ENCODE measurements around the gene NGEF. TPM values are rescaled to one million over a fixed set of nuclear protein-coding genes. Genes with fewer than 3 reads are reported as not detected.

Gene NGEF
- total and polyA plus RNA-seq, 4 donors = 10.6 to 22.6 (median 10.8) TPM

DNA sequence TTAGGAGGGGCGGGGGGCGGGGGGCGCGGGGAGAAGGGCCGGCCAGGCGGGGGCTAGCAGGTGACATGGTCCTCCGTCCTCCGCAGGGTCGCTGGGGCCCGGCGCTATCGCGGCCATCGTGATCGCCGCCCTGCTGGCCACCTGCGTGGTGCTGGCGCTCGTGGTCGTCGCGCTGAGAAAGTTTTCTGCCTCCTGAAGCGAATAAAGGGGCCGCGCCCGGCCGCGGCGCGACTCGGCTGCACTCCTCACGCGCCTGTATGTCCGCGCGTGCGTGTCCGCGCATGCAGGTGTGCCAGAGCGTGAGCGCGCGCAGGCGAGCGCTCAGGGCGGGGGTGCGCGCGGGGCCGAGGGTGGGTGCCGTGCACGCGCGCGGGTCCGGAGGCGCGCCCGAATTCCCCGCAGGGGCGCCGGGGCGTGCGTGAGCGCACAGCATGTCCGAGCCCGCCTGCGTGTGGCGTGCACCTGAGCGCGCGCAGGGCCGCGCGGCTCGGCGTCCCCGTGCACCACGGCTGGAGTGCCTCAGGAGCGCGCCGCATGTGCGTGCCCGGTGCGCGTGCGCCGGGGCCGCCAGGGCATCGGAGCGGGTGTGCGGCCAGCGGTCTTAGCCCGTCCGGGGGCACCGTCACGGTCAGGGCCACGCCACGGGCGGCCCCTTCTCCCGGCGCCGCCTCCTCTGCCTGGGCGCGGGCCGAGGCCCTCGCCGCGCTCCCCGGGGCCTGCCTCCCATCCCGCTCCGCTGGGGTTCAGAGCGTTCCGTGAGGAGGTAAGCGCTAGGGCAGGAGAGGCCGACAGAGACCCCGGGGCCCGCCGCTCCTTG is 136.7 kb downstream of the NGEF start:
- Histone ChIP-seq H3K27me3 (ENCODE audit: control insufficient read depth in 4 of 4, insufficient read depth in 4 of 4, low read length in 3 of 4) (no peaks in the 10 kb centered on the region), H3K36me3 (ENCODE audit: control insufficient read depth in 4 of 4, insufficient read depth in 3 of 4, low read depth in 1 of 4, low read length in 3 of 4) (peaks cover 0 to 3% (median 1%) of the 10 kb centered on the region in 4 donors), H3K27ac (ENCODE audit: low read depth in 1 of 2, low read length in 2 of 2) (peak overlapping the region; percentile 81 to 86), H3K4me1 (ENCODE audit: control insufficient read depth in 4 of 4, insufficient read depth in 4 of 4, low read length in 3 of 4) (peaks cover 4 to 47% (median 28%) of the 10 kb centered on the region in 4 donors), H3K4me3 (ENCODE audit: low read depth in 1 of 3, low read length in 3 of 3) (peak overlapping the region; percentile 28 to 65 (median 58)), H3K9me3 (ENCODE audit: control insufficient read depth in 4 of 4, low read length in 3 of 4) (no peaks in the 10 kb centered on the region), H3K9ac (ENCODE audit: low read depth in 1 of 2, low read length in 2 of 2) (peak overlapping the region in 1 of 2 donors; percentile 38)
- WGBS = under 1% methylated on average over 119 of the region's 119 CpGs
- DNase-seq (ENCODE audit: low spot score) = no peak
- TF ChIP-seq HNF4A (conservative IDR thresholded peaks at IDR 0.05) (no peak), JUND (IDR thresholded peaks at IDR 0.05) (no peak), TAF1 (conservative IDR thresholded peaks at IDR 0.05) (no peak), RAD21 (IDR thresholded peaks at IDR 0.05) (peak in 1 of 2 donors; percentile 5)
- TF ChIP-seq, protein P1, sequence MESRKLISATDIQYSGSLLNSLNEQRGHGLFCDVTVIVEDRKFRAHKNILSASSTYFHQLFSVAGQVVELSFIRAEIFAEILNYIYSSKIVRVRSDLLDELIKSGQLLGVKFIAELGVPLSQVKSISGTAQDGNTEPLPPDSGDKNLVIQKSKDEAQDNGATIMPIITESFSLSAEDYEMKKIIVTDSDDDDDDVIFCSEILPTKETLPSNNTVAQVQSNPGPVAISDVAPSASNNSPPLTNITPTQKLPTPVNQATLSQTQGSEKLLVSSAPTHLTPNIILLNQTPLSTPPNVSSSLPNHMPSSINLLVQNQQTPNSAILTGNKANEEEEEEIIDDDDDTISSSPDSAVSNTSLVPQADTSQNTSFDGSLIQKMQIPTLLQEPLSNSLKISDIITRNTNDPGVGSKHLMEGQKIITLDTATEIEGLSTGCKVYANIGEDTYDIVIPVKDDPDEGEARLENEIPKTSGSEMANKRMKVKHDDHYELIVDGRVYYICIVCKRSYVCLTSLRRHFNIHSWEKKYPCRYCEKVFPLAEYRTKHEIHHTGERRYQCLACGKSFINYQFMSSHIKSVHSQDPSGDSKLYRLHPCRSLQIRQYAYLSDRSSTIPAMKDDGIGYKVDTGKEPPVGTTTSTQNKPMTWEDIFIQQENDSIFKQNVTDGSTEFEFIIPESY (IDR thresholded peaks at IDR 0.05) = no peak
- TF ChIP-seq, protein P2, sequence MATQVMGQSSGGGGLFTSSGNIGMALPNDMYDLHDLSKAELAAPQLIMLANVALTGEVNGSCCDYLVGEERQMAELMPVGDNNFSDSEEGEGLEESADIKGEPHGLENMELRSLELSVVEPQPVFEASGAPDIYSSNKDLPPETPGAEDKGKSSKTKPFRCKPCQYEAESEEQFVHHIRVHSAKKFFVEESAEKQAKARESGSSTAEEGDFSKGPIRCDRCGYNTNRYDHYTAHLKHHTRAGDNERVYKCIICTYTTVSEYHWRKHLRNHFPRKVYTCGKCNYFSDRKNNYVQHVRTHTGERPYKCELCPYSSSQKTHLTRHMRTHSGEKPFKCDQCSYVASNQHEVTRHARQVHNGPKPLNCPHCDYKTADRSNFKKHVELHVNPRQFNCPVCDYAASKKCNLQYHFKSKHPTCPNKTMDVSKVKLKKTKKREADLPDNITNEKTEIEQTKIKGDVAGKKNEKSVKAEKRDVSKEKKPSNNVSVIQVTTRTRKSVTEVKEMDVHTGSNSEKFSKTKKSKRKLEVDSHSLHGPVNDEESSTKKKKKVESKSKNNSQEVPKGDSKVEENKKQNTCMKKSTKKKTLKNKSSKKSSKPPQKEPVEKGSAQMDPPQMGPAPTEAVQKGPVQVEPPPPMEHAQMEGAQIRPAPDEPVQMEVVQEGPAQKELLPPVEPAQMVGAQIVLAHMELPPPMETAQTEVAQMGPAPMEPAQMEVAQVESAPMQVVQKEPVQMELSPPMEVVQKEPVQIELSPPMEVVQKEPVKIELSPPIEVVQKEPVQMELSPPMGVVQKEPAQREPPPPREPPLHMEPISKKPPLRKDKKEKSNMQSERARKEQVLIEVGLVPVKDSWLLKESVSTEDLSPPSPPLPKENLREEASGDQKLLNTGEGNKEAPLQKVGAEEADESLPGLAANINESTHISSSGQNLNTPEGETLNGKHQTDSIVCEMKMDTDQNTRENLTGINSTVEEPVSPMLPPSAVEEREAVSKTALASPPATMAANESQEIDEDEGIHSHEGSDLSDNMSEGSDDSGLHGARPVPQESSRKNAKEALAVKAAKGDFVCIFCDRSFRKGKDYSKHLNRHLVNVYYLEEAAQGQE (IDR thresholded peaks at IDR 0.05) = peak; percentile 17
- TF ChIP-seq, protein P3, sequence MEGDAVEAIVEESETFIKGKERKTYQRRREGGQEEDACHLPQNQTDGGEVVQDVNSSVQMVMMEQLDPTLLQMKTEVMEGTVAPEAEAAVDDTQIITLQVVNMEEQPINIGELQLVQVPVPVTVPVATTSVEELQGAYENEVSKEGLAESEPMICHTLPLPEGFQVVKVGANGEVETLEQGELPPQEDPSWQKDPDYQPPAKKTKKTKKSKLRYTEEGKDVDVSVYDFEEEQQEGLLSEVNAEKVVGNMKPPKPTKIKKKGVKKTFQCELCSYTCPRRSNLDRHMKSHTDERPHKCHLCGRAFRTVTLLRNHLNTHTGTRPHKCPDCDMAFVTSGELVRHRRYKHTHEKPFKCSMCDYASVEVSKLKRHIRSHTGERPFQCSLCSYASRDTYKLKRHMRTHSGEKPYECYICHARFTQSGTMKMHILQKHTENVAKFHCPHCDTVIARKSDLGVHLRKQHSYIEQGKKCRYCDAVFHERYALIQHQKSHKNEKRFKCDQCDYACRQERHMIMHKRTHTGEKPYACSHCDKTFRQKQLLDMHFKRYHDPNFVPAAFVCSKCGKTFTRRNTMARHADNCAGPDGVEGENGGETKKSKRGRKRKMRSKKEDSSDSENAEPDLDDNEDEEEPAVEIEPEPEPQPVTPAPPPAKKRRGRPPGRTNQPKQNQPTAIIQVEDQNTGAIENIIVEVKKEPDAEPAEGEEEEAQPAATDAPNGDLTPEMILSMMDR (IDR thresholded peaks at IDR 0.05; ENCODE audit: low read depth, low read length, missing input control) = peak; percentile 7

DNA sequence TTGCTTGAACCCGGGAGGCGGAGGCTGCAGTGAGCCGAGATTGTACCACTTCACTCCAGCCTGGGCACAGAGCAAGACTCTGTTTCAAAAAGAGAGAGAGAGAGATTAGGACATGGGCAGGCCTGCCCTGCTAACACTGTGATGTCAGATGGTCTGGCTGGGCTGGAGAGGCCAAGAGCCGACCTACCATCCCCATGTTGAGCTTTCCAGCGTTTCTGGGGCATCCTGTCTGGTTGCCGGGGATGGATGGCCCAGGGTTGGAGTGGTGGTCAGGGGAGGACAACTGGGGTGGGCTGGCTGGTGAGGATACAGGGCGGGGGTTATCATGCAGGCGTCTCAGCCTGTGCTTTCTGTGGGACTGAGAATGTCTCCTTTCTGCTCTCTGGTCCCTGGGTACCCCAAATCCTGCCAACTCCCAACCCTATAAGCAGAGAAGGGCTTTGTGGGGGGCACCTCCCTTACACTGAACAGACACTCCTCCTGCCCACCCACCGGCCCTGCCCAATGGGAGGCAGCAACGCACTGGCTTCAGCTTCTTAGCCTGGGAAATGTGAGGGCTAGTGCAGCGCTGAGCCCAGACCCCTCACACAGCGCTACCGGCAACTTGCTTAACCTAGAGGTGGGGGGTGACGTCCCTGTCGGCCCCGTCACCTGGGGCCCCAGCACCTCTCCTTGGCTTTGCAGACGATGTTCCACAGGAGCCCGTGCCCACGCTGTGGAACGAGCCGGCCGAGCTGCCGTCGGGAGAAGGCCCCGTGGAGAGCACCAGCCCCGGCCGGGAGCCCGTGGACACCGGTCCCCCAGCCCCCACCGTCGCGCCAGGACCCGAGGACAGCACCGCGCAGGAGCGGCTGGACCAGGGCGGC is 137.6 kb downstream of the NGEF start:
- WGBS = 18% methylated on average over 37 of the region's 37 CpGs
- peak overlapping the region; percentile 56 to 77 for H3K9ac ChIP-seq (ENCODE audit: low read depth in 1 of 2, low read length in 2 of 2)
- peaks cover 0 to 3% (median 1%) of the 10 kb centered on the region in 4 donors for H3K36me3 ChIP-seq (ENCODE audit: control insufficient read depth in 4 of 4, insufficient read depth in 3 of 4, low read depth in 1 of 4, low read length in 3 of 4)
- H3K4me1 ChIP-seq (ENCODE audit: control insufficient read depth in 4 of 4, insufficient read depth in 4 of 4, low read length in 3 of 4) = peaks cover 4 to 47% (median 28%) of the 10 kb centered on the region in 4 donors
- H3K27ac ChIP-seq (ENCODE audit: low read depth in 1 of 2, low read length in 2 of 2) = peak overlapping the region; percentile 81
- H3K4me3 ChIP-seq (ENCODE audit: low read depth in 1 of 3, low read length in 3 of 3) = peak overlapping the region in 2 of 3 donors; percentile 45 to 65
- H3K9me3 ChIP-seq (ENCODE audit: control insufficient read depth in 4 of 4, low read length in 3 of 4) = no peaks in the 10 kb centered on the region
- no peaks in the 10 kb centered on the region for H3K27me3 ChIP-seq (ENCODE audit: control insufficient read depth in 4 of 4, insufficient read depth in 4 of 4, low read length in 3 of 4)
- TF ChIP-seq, protein P4, sequence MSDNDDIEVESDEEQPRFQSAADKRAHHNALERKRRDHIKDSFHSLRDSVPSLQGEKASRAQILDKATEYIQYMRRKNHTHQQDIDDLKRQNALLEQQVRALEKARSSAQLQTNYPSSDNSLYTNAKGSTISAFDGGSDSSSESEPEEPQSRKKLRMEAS (IDR thresholded peaks at IDR 0.05) = no peak
- TF ChIP-seq, protein P5, sequence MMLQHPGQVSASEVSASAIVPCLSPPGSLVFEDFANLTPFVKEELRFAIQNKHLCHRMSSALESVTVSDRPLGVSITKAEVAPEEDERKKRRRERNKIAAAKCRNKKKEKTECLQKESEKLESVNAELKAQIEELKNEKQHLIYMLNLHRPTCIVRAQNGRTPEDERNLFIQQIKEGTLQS (IDR thresholded peaks at IDR 0.05) = no peak
- TF ChIP-seq EGR1 (IDR thresholded peaks at IDR 0.05; ENCODE audit: low read depth in 2 of 2) (no peak), GABPA (IDR thresholded peaks at IDR 0.05 in 1 of 2, conservative IDR thresholded peaks at IDR 0.05 in 1 of 2) (no peak)
- peak; percentile 53 for DNase-seq (ENCODE audit: low spot score)
